PFSK-1 (cell line): ENCODE measurements around the gene TMEM238.

Source experiments
- POLR2AphosphoS5 ChIP-seq: IDR thresholded peaks from 2 replicates; pipeline ENCODE4 v1.6.1; 2012; ENCODE audit warnings: low read depth, mild to moderate bottlenecking, control low read depth, low read length, moderate library complexity
- SIN3A ChIP-seq: IDR thresholded peaks from 2 replicates; pipeline ENCODE4 v1.6.1; 2012; ENCODE audit warnings: mild to moderate bottlenecking, low read length, moderate library complexity, borderline replicate concordance; ENCODE audit not compliant: insufficient read depth
- TAF1 ChIP-seq: IDR thresholded peaks from 2 replicates; pipeline ENCODE4 v1.6.1; 2012; ENCODE audit warnings: low read length, control low read depth, borderline replicate concordance; ENCODE audit not compliant: insufficient read depth

DNA sequence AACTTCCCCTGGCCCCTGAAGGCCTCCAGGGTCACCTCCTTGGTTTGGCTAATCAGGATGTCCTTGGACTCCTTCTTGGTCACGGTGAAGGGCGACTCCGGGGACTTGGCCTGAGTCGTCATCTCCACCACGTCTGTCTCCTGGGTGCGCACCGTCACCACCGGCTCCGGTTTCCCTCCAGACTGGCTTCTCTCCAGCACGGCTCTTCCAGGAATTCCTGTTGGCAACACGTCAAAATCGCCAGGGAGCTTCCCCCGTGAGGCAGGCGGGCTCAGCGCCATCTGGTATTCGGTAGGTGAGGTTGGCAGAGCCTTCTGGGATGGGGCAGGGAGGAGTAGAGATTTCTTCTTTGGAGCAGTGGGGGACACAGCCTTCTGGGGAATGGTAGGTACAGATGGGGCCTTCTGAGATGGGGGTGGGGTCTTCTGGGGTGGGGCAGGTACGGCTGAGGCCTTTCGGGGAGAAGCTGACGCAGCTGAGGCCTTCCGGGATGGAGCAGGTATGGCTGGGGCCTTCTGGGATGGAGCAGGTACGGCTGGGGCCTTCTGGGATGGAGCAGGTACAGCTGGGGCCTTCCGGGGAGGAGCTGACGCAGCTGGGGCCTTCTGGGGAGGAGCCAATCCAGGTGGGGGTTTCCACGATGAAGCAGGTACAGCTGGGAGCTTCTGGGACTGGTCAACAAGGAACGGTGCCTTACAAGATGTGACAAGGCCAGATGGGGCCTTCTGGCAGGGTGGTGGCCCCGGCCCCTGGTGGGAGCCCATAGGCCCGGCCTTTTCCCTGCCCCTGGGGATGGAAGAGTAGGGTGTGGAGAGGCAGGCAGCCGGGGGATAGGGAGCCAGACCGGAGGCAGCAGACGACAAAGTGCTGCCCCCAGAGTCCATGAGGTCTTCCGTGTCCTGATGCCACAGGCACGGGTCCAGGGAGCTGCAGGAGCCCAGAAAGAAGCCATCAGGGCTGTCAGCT is 24.9 kb downstream of the TMEM238 start:
- TF ChIP-seq SIN3A, result no peak
- no peak for TF ChIP-seq TAF1
- no peak for TF ChIP-seq POLR2AphosphoS5
